HPDE6-E6E7 (cell line): ENCODE measurements around the gene PMEPA1.
A peak's percentile ranks its signal among the peaks of the same experiment; 100 is the strongest.

ENCODE experiments used
- DNase-seq: peaks from one replicate; pipeline ENCODE4 v3.0.0; 2011; ENCODE audit warnings: missing footprints; ENCODE audit errors: extremely low spot score

Gene PMEPA1

DNA sequence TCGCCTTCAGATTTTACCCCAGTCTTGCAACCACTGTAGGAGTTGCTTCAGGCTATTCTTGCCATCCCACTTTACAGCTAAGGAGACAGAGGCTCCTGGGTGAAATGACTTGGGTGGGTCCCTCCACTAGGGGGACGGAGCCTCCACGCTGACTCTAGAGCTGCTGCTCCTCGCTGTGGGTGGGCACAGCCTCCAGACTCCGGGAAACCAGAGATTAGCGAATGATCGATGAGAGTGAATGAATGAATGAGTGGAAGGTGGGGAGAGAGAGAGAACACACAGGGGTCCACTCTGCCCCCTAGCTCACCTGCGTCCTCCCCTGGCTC, 100.0 kb downstream of the PMEPA1 start:
- DNase-seq: no peak

DNA sequence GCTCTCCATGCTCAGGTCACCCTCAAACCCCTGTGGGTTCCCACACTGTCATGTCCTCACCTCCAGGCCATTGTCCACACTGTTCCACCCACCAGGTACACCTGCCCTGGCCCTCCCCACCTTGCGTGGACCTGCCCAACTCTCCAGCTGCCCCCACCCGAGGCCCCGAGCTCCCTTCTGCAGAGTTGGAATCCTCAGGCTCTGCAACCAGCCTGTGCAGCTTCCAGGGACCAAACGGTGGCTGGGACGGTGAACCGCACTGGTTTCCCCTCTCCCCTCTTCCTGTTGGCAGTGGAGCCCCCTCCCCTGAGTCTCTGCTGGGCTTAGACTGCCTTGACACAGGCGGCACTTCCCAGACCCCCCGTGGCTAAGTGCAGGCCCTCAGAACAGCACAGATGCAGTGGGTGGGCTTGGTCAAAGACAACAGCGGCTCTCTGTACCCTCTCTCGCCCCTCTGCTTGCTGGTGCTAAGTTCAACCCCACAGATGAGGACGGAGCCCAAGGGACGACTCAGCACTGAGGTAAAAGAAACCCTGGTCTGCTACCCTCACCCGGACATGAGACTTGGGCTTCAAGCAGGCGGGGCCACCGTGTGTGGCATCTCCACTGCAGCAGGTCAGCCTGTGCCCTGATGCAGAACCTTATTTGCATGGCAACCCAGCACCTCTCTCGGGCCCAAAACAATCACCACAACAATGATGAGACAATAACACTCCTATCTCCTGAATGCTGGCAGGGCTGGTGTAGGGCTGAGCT, 100.6 kb downstream of the PMEPA1 start:
- DNase-seq: no peak

DNA sequence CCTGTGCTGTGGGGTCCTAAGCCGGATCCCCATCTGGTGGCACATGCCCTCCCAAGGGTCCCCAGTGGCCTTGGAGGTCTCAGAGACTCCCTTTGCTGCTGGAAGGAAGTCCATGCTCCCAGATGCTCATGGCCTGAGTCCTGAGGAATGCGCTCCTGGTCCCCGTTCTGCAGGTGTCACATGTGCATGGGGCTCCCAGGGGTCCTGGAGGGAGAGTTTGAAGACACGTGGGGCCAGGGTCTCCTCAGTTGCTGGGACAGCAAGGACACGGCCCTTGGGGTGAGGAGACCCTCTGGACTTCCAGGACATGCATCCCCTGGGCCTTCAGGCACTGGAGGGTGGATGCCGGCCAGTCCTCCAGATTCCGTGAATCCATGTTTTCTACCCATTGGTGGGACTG, 101.3 kb downstream of the PMEPA1 start:
- no peak for DNase-seq

DNA sequence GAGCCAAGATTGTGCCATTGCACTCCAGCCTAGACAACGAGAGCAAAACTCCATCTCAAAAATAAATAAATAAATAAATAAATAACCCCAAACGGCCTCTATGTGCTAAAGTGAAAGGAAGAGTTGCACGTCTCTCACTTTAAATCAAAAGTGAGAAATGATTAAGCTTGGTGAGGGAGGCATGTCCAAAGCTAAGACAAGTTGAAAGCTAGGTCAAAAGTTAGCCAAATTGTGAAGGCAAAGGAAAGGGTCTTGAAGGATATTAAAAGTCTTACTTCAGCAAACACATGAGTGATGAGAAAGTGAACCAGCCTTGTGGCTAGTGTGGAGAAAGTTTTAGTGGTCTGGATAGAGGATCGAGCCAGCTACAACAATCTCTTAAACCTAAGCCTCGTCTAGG, 103.9 kb downstream of the PMEPA1 start:
- no peak for DNase-seq

- DNase-seq: no peak
Observed at GRCh38 chr20:57605045-57605444, 104.8 kb downstream of the PMEPA1 start.

DNA sequence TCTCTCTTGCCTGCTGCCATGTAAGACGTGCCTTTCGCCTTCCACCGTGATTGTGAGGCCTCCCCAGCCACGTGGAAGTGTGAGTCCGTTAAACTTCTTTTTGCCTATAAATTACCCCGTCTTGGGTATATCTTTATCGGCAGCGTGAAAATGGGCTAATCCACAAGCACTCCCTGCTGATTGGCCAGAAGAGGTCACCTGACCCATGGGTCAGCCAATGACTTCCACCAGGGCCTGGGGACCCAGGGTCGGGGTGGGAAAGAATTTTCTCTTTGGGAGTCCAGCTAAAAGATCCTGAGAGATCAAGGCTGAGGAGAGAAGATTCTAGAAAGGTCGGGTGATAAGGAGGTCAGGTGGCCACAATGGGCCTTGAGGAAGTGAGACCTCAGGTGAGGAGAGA, 106.7 kb downstream of the PMEPA1 start:
- no peak for DNase-seq

GRCh38 chr20:57601737-57602136, 108.1 kb downstream of the PMEPA1 start:
- no peak for DNase-seq

DNA sequence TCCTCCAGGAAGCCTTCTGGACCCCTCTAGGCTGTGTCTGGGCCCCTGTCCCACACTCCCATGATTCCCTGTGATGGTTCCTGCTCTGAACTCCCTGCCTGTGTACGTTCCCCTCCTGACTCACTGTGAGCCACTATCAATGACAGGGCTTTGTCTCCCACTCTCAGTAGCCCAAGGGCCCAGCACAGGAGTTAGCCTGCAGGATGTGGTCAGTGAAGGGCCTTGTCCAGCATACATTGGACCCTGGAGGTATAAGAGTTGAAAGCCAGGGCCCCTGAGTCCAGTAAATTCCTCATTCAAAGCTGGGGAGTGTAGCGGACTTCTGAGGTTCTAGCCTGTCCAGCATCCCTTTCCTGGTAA, 108.6 kb downstream of the PMEPA1 start:
- no peak for DNase-seq

DNA sequence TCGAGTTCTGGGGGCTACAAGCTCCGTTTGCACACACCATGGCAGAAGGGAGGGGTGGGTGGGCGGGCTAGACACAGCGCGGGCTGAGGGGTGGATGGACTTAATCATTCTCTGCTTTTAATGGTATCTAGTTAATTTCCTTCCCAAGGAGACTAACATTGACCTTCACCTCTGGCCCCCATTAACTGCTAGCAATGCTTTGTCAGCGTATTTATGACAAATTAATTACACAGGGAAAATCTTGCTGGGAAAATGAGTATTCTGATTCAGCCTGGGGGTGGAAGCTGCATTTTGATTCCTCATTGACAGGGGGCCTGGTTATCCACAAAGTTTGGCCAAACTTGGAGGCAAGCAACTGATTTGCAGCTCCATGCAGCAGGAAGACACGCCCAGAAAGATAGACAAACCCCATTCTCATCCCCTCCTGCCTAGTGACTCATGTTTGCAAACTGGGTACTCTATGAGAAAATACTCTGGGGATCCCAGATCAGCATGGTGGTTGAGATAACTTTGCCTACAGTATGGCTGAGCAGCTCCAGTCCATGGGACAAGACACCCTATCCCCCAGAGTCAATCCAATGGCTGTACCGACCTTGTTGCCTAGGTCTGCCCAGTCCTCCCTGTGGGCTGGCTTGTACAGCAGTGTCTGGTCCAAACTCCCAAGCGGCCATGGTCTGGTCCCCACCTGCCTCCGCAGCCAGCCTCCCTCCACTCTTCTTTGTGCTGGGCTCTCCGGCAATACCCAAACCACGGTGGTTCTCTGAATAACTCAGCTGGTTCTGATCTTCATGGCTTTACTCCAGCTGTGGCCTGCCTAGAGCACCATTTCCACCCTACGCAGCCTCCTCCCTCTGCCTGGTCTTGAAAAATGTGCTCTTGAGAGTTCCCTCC, 109.2 kb downstream of the PMEPA1 start:
- peak; percentile 51 for DNase-seq

DNA sequence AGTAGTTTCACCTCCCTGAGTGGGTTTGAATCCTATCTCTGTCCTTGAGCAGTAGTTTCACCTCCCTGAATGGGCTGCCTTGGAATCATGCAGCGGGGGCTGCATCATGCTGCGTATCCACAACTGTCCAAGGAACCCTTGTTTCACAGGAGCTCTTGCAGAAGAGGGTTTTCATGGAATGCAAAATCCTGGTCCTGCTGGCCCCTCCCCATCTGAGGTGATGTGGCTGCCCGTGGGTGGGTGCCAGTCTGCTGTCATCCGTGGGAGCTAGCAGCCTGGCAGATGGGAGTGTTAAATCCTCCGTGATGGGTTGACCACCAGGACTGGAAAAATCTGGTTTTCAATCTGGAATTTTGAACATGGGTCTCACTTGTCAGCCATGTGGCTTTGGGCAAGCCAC, 111.3 kb downstream of the PMEPA1 start:
- no peak for DNase-seq
